Panc1 (cell line): ENCODE measurements around the gene TAF13. TPM values are rescaled to one million over a fixed set of nuclear protein-coding genes. Genes with fewer than 3 reads are reported as not detected.

Source experiments
- ATAC-seq: fragments of 200-7000 bp; cut with Tn5 transposase; 2 replicates; pipeline ENCODE4 v1.9.1; 2020; ENCODE audit warnings: mild to moderate bottlenecking, moderate library complexity
- BruUV-seq: library from RNA; stranded (reverse); fragments of 400-500 nt; replicated peaks from 2 replicates; lab custom pipeline; 2021; lab: Mats Ljungman, UMichigan
- CTCF ChIA-PET: fragments of 300-600 bp; sonication (Branson Sonifier 250); formaldehyde crosslinking; loops from one replicate; lab custom pipeline; 2022; ENCODE audit warnings: antibody characterized with exemption; lab: Charles Lee
- POLR2A ChIA-PET: fragments of 300-600 bp; sonication (Branson Sonifier 250); formaldehyde crosslinking; loops from one replicate; lab custom pipeline; 2022; ENCODE audit warnings: antibody characterized with exemption; lab: Charles Lee
- DNase-seq: peaks from one replicate; pipeline ENCODE4 v3.0.0-alpha.2; 2010; ENCODE audit warnings: low read depth, low spot score
- H3K27ac ChIP-seq: 2 replicates; pipeline ENCODE4 v1.5.1; 2011; ENCODE audit warnings: mild to moderate bottlenecking, low read length, inconsistent platforms
- H3K27me3 ChIP-seq: fragments of 200-500 bp; sonication (Bioruptor generic); 2 replicates; pipeline ENCODE4 v1.6.0; 2014; ENCODE audit warnings: low read length, inconsistent platforms; ENCODE audit not compliant: control insufficient read depth, insufficient read depth
- H3K36me3 ChIP-seq: fragments of 200-500 bp; sonication (Bioruptor generic); 2 replicates; pipeline ENCODE4 v1.5.1; 2014; ENCODE audit warnings: inconsistent platforms, mild to moderate bottlenecking, low read length, moderate library complexity; ENCODE audit not compliant: control insufficient read depth, insufficient read depth
- H3K4me1 ChIP-seq: 2 replicates; pipeline ENCODE4 v1.5.1; 2011; ENCODE audit warnings: inconsistent platforms, mild to moderate bottlenecking, low read length, moderate library complexity; ENCODE audit not compliant: control insufficient read depth, insufficient read depth
- H3K4me3 ChIP-seq, 2 experiments: 2 replicates each; pipeline ENCODE4 v1.5.1; 2011 to 2012; ENCODE audit warnings: low read depth in 2 of 2, low read length in 2 of 2, mild to moderate bottlenecking in 2 of 2, inconsistent platforms in 1 of 2, moderate library complexity in 1 of 2
- H3K9me3 ChIP-seq: fragments of 200-500 bp; sonication (Bioruptor generic); 2 replicates; pipeline ENCODE4 v1.5.1; 2014; ENCODE audit warnings: low read depth, mild to moderate bottlenecking, inconsistent platforms, low read length, moderate library complexity; ENCODE audit not compliant: control insufficient read depth, insufficient read depth
- CTCF ChIP-seq: fragments of 450-650 bp; IDR thresholded peaks from 2 replicates; pipeline ENCODE4 v1.5.1; 2017; ENCODE audit warnings: mild to moderate bottlenecking
- POLR2AphosphoS5 ChIP-seq: IDR thresholded peaks from 2 replicates; pipeline ENCODE4 v1.6.1; 2012; ENCODE audit warnings: mild to moderate bottlenecking, low read depth, low read length, moderate library complexity
- REST ChIP-seq, 2 experiments: IDR thresholded peaks; 2 replicates each; pipeline ENCODE4 v1.6.1; 2011 to 2012; ENCODE audit warnings: low read depth in 2 of 2, control low read depth in 1 of 2, low read length in 1 of 2, mild to moderate bottlenecking in 1 of 2, moderate library complexity in 1 of 2; ENCODE audit not compliant: insufficient read depth in 1 of 2
- SIN3A ChIP-seq: IDR thresholded peaks from 2 replicates; pipeline ENCODE4 v1.6.1; 2012; ENCODE audit warnings: low read depth, mild to moderate bottlenecking, low read length, moderate library complexity, borderline replicate concordance; ENCODE audit not compliant: insufficient read depth
- TCF7L2 ChIP-seq: IDR thresholded peaks from 2 replicates; pipeline ENCODE4 v1.6.1; 2011; ENCODE audit warnings: mild to moderate bottlenecking, low read depth, low read length, inconsistent platforms
- in situ Hi-C: cut with HindIII; loops from 2 replicates; pipeline ENCODE4 v1.10.0; 2016; ENCODE audit warnings: low sequenced_read_pairs, low pct_unique_long_range_greater_than_20kb
- intact Hi-C: fragments of 100-400 bp; cut with micrococcal nuclease; formaldehyde crosslinking; loops from one replicate; pipeline ENCODE4 v1.10.0; 2022; ENCODE audit not compliant: unreplicated experiment
- total RNA-seq: library from RNA; stranded (reverse); gene quantifications from one replicate; pipeline ENCODE4 v1.2.1, GENCODE V29; 2021; ENCODE audit not compliant: unreplicated experiment

Gene TAF13
- total RNA-seq, 1 experiment from 2014 or later, result 28.9 TPM

- Histone ChIP-seq H3K27me3 (no peaks in the 10 kb centered on the region), H3K27ac (no peak overlapping the region), H3K36me3 (peaks cover 11% of the 10 kb centered on the region), H3K9me3 (no peaks in the 10 kb centered on the region), H3K4me1 (peaks cover 19% of the 10 kb centered on the region), H3K4me3 (no peak overlapping the region)
- intact Hi-C loops (no loop called here), in situ Hi-C loops (no loop called here)
- POLR2A ChIA-PET, result no interaction called here
- DNase-seq (no peak), ATAC-seq (no peak)
- BruUV-seq, result no TSS peak
- TF ChIP-seq POLR2AphosphoS5 (no peak), CTCF (no peak), SIN3A (no peak), TCF7L2 (no peak), REST (IDR thresholded peaks at IDR 0.05; ENCODE audit: insufficient read depth in 1 of 2, low read depth in 2 of 2, low read length in 1 of 2) (no peak)
- CTCF ChIA-PET, result no interaction called here
Observed at GRCh38 chr1:109095631-109096030, 19.8 kb upstream of the TAF13 start.

- intact Hi-C loops (loop anchor here (5.0 kb wide), 1 partner anchor 102 kb away; no protein-coding TSS in a partner anchor), in situ Hi-C loops (no loop called here)
- no TSS peak for BruUV-seq
- no peak for ATAC-seq
- ChIA-PET CTCF (no interaction called here), POLR2A (interaction anchor here (0.6 kb wide), 1 partner anchor 101 kb away, joined by 16 read pairs; no protein-coding TSS in a partner anchor)
- Histone ChIP-seq H3K27me3 (no peaks in the 10 kb centered on the region), H3K4me1 (peaks cover 19% of the 10 kb centered on the region), H3K4me3 (no peak overlapping the region), H3K27ac (peak overlapping the region; percentile 77), H3K9me3 (no peaks in the 10 kb centered on the region), H3K36me3 (peaks cover 8% of the 10 kb centered on the region)
- no peak for DNase-seq
- TF ChIP-seq REST (IDR thresholded peaks at IDR 0.05; ENCODE audit: insufficient read depth in 1 of 2, low read depth in 2 of 2, low read length in 1 of 2), result no peak
- TF ChIP-seq TCF7L2, result no peak
- TF ChIP-seq CTCF, result no peak
- no peak for TF ChIP-seq SIN3A
Observed at GRCh38 chr1:109094871-109095270, 19.1 kb upstream of the TAF13 start.
